Measurements from ENCODE around the gene C19orf67. TPM values are rescaled to one million over a fixed set of nuclear protein-coding genes. Genes with fewer than 3 reads are reported as not detected.

C19orf67 gene
- total RNA-seq, 1 experiment from 2014 or later = 0.39 TPM

DNA sequence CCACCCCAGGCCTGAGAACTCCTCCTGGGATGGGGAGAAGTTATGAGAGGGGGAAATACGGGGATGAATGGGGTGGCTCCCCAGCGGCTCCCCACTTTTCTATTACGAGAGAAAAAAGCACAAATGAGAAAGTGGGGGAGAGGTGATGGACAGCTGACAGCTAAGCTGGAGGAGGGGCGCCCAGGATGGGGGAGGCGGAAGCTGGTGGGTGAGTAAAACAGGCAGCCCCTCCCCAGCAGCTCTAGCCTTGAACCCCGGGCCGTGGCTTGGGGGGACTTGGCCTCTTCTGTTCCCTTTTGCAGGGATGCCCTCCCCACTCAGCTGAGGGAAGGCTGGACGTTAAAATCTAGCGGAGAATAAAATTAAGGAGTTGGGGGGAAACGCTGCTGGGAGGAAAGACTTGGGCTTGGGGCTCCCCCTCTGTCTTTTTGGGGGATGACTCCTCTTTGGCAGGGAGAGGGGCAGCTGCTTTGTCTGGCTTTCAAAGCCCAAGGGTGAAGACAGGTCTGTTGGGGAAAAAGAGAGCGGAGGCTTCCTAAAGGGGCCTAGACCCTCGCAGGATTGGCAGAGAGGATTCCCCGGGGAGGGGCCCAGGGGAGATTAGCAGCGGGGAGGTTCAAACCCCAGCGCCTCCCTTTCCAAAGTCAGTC, 6.4 kb upstream of the C19orf67 start:
- no peak overlapping the region for H2BK5ac ChIP-seq (ENCODE audit: insufficient read length, low read length)
- peaks cover 23% of the 10 kb centered on the region for H3K27me3 Mint-ChIP-seq (ENCODE audit: low read depth)
- no CpG with 5 or more reads among the region's 15 CpGs for WGBS (ENCODE audit: extremely low coverage, insufficient read length, low lambda C conversion rate)
- H3K9me3 ChIP-seq (ENCODE audit: control insufficient read depth, low read depth, low read length) = peaks cover 6% of the 10 kb centered on the region
- peak; percentile 22; the same call in 1 of the 3 replicates for TF ChIP-seq CTCF (conservative IDR thresholded peaks at IDR 0.05)
- H3K56ac ChIP-seq (ENCODE audit: insufficient read length, low read depth, low read length) = no peak overlapping the region
- H3T11ph ChIP-seq (ENCODE audit: low read length) = no peak overlapping the region
- no peak overlapping the region for H3K4ac ChIP-seq (ENCODE audit: low read depth, low read length)
- H2AK5ac ChIP-seq (ENCODE audit: insufficient read length, low read length) = no peak overlapping the region
- no peak overlapping the region for H2BK12ac ChIP-seq (ENCODE audit: insufficient read length, low read depth, low read length)
- no peak overlapping the region for H3K9ac ChIP-seq (ENCODE audit: extremely low read depth, insufficient read length, low read length)
- DNase-seq = no peak
- H3K14ac ChIP-seq (ENCODE audit: insufficient read depth, low read length) = no peak overlapping the region
- peaks cover 13 to 15% of the 10 kb centered on the region in 2 experiments for H3K9me3 Mint-ChIP-seq
- H3K23me2 ChIP-seq (ENCODE audit: insufficient read length, low read depth, low read length, poor library complexity, severe bottlenecking) = peaks cover 8% of the 10 kb centered on the region
- no peak overlapping the region for H3K18ac ChIP-seq (ENCODE audit: insufficient read length, low read depth, low read length)
- no peak overlapping the region for H3K23ac ChIP-seq (ENCODE audit: insufficient read length, low read depth, low read length)
- H2BK15ac ChIP-seq (ENCODE audit: low read depth, low read length) = no peak overlapping the region
- H3K4me2 ChIP-seq (ENCODE audit: insufficient read depth, insufficient read length, low read length) = peak overlapping the region; percentile 68
- H3K27ac ChIP-seq (ENCODE audit: insufficient read length, low read depth, low read length) = no peak overlapping the region
- H3K27ac Mint-ChIP-seq = no peak overlapping the region; a peak in 1 of 7 replicates
- H3K36me3 Mint-ChIP-seq (ENCODE audit: insufficient read depth in 1 of 3, low read depth in 3 of 3) = peaks cover 17 to 37% (median 34%) of the 10 kb centered on the region in 3 experiments
- no peak overlapping the region for H4K91ac ChIP-seq (ENCODE audit: insufficient read length, low read depth, low read length)
- H3K79me1 ChIP-seq (ENCODE audit: insufficient read depth, low read depth, low read length, poor library complexity, severe bottlenecking) = no peaks in the 10 kb centered on the region
- H4K8ac ChIP-seq (replicated peaks; ENCODE audit: insufficient read length, low read depth, low read length) = no peak overlapping the region
- peaks cover 12% of the 10 kb centered on the region in 2 experiments for H3K4me1 Mint-ChIP-seq
- H3K27me3 ChIP-seq (ENCODE audit: insufficient read depth, low read length) = no peaks in the 10 kb centered on the region
- no peaks in the 10 kb centered on the region for H3K79me2 ChIP-seq (ENCODE audit: insufficient read depth, low read length)
- no peak overlapping the region for H4K5ac ChIP-seq (ENCODE audit: insufficient read length, low read depth, low read length)
- H2AFZ ChIP-seq (ENCODE audit: low read length) = no peak overlapping the region
- no peaks in the 10 kb centered on the region for H3K4me1 ChIP-seq (ENCODE audit: insufficient read depth, low read length)
- no peak overlapping the region for H2BK120ac ChIP-seq (ENCODE audit: low read depth, low read length, poor library complexity, severe bottlenecking)
- no peak overlapping the region for H2BK20ac ChIP-seq (ENCODE audit: low read depth, low read length, poor library complexity, severe bottlenecking)
- peak overlapping the region; percentile 78 to 98 for H3K4me3 Mint-ChIP-seq
- no peaks in the 10 kb centered on the region for H4K20me1 ChIP-seq (ENCODE audit: control insufficient read depth, insufficient read depth, insufficient read length)

All from H9 (cell line).